Activated T-helper 1 cell treated with anti-CD3 and anti-CD28 coated beads, Interleukin-2, amount 50 U/mL, for 16 hours (primary cell): ENCODE results near the gene MAMDC4.
"Not testable (repeated sequence)": the region's sequence is repeated elsewhere in the genome, so short reads cannot be mapped to it uniquely, and the experiment has no call there.

Experiments used
- DNase-seq, 2 donors: peaks; one replicate each; pipeline ENCODE4 v3.0.0-alpha.2; 2020; ENCODE audit warnings: low read depth in 1 of 2, low spot score in 1 of 2

MAMDC4 gene

DNA sequence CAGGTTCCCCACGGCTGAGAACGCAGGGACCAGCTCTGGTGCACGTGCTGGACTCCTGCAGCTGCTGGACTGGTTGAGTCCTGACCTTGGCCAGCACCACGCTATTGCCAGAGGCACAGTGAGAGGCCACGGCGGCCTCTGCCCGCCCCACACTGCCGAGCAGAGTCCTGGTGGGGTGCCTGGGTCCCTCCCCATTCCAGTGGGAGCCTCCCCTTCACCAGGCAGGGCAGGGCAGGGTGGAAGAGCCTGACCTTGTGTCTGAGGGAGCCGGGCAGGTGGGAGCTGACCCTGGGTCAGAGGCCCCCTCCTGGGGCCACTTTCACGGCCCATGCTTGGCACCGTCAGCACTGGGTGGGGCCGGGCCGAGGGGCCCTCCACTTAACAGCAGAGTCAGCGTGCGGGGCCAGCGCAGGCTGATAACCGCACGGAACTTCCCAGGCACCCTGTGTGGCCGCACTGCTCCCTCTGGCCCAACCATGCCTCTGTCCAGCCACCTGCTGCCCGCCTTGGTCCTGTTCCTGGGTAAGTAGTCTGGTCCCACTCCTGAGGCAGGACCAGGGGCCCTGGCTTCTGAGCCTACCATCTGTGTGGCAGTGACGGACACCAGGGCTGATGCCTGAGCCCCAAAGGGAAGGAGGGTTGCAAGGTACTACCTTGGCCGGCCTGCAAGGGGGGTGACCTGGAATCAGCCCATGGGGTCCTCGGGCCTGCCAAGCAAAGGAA lies at the start of gene MAMDC4:
TSS of gene MAMDC4 (plus strand) at position 406 of the 723 bp plus-strand sequence. CDS start at position 477, 71 bp downstream.
- no peak for DNase-seq

DNA sequence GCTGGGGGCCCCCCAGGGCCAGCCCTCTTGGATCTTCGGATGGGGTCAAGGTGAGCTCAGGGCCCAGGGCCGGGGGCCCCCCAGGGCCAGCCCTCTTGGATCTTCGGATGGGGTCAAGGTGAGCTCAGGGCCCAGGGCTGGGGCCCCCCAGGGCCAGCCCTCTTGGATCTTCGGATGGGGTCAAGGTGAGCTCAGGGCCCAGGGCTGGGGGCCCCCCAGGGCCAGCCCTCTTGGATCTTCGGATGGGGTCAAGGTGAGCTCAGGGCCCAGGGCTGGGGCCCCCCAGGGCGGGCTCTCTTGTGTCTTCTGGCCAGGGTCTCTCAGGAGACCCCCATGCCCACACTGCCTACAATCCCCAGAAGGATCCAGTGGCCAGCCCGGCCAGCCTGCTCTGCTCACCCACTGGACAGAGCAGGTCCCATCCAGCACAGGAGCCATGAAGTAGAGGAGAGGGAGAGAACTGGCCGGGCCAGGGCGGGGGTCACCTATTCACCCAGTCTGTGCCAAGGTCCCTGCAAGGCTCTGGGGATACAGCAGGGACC lies 49.1 kb upstream of the MAMDC4 start:
- DNase-seq: not testable (repeated sequence)

- DNase-seq: no peak
Measured at GRCh38 chr9:136803551-136804508, 48.3 kb upstream of the MAMDC4 start.

- DNase-seq: no peak
Measured at GRCh38 chr9:136804509-136805206, 47.5 kb upstream of the MAMDC4 start.

GRCh38 chr9:136805207-136805740 lies 46.9 kb upstream of the MAMDC4 start:
- DNase-seq: no peak

DNA sequence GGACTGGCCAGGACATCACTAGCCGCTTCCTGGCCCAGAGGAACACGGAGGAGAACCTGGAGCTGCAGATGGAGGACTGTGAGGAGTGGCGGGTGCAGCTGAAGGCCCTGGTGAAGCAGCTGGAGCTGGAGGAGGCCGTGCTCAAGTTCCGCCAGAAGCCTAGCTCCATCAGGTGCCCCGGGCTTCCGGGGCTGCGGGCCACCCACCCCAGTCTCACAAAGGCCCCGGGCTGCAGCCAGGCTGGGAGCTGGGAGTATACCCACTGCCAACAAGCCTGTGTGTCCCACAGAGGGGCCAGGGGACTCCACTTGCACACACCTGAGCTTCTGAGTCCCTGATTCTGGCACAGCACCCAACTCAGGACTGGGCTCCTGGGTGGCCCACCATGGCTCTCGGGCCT lies 46.1 kb upstream of the MAMDC4 start:
- no peak for DNase-seq

DNA sequence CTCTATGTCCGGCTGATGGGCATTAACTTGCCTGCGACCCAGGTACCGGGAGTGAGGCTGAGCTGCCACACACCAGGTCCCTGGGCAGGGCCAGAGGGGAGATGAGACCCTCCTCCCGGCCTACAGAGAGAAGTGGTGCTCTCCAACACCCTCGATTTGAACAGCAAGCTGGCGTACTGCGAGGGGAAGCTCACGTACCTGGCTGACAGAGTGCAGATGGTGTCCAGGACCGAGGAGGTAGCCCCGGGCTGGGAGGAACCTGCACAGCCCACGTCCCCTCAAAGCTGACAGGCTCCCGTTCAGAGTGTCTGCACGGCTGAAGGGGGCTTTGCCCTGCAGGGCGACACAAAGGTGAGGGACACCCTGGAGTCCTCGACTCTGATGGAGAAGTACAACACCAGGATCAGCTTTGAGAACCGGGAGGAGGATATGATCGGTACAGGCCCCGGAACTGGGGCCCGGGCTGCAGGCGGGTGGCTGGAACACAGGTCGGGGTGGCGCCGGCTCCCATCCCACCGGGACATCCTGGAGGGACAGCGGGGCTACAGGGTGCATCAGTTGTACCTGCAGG lies 45.4 kb upstream of the MAMDC4 start:
- DNase-seq: no peak

GRCh38 chr9:136807281-136808074 lies 44.7 kb upstream of the MAMDC4 start, which contains the start of gene RABL6:
RABL6 (plus strand) TSS chr9:136807948; CDS start chr9:136808197, 249 bp downstream.
- DNase-seq: peak; percentile 66 to 74

DNA sequence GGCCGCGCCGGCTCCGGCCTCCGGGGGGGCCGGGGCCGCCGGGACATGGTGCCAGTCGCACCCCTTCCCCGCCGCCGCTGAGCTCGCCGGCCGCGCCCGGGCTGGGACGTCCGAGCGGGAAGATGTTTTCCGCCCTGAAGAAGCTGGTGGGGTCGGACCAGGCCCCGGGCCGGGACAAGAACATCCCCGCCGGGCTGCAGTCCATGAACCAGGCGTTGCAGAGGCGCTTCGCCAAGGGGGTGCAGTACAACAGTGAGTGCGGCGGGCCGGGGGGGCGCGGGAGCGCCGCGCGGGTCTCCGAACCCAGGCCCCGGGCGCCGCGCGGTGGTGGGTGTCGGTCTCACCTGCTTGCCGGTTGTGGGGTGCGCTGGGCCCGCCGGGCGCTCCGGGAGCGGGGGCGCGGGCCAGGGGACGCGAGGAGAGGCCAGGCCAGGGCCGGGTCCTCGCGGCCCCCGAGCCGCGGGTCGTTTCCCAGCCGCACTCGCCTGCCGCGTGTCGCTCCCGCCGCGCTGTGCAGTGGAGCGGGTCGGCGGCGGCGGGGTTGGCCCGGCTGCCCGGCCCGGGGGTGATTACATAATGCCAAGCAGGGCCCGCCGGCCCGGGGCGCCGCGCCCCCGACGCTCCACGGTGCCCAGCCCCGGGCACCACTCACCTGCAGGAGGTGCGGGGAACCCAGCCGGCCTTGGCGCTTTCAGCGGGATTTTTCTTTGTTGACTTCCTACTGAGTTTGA lies 43.9 kb upstream of the MAMDC4 start:
- peak in 1 of 2 donors; percentile 31 for DNase-seq

GRCh38 chr9:136808806-136809158 lies 43.4 kb upstream of the MAMDC4 start:
- DNase-seq: no peak

DNA sequence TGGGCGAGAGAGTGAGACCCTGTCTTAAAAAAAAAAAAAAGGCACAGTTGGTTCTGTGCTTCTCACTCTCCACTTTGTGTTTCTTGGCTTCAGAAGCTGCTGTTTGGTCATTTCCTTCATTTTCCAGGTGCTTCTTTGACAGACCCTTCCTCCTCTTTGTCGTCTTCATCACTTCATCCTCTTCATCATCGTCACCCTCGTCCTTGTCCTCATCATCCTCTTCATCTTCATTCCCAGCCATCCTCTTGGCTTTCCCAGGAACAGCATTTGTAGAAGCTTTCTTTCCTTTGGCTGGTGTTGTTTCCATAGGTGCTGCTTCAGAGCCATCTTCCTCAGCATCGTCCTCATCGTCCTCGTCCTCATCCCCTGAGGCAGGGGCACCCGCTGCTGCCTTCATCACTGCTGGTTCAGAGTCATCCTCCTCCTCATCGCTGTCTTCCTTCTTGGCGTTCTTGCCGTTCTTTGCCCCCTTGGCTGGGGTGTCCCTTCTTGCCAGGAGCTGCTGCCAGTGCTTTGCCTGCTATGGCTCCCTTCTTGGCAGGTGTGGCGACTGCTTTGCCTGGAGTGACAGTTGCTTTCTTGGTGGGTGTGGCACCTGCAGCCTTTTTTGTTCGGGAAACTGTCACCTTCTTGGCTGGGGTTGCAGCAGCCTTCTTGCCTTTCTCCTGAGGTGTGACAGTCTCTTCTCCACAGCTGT lies 37.3 kb upstream of the MAMDC4 start:
- no peak for DNase-seq

DNA sequence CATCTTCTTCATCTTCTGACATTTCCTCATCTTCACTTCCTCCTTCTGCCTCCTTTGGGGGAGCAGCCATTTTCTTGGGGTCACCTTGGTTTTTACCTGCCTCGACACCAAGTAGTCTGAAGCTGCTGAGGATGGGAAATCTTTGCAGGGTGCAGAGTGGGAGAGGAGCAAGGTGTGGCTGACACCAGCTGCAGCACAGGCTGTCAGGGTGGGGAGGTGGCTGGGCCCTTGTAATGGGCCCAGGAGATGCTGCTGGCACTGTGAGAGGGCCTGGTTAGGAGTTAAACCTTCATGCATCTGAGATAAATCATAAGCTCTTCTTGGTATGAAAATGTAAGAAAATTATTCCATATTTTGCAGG lies 36.7 kb upstream of the MAMDC4 start:
- no peak for DNase-seq

DNA sequence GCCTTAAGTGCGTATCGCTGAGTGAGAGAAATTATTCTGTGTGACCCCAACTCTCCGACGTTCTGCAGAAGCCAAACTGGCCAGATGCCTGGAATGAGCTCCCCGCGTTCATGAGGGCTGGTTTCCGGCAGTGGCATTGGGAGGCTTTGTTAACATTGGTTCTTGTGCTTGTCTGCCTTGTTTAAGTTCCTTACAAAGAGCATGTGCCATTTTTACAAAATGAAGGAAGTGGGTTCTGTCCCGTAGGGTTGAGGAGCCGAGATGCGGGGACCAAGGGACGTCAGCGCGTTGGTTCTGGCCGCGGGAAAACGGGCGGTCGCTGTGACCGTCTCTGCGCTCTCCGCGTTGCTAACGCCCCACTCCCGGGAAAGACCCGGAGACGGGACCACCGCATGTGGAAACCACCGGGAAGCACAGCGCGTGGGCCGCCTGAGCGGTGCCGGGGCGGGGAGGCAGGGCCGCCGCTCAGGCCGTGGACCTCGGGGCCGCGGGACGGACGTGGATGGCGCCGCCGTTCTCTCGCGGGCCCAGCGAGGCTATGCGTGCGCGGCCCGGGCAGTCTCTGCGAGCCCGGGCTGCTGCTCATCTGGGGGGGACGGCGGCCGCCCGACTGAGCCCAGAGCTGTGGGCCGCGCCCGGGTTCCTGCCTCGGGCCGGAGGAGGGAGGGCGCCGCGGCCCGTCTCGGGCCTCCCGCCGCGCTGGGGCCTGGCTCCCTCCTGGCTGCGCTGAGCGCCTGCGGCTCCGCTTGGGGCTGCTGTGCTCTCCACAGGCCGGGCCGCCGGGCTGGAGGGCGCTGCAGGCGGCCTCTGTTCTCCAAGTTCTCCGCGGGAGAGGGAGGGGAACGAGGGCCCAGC lies 30.9 kb upstream of the MAMDC4 start:
- DNase-seq: no peak

DNA sequence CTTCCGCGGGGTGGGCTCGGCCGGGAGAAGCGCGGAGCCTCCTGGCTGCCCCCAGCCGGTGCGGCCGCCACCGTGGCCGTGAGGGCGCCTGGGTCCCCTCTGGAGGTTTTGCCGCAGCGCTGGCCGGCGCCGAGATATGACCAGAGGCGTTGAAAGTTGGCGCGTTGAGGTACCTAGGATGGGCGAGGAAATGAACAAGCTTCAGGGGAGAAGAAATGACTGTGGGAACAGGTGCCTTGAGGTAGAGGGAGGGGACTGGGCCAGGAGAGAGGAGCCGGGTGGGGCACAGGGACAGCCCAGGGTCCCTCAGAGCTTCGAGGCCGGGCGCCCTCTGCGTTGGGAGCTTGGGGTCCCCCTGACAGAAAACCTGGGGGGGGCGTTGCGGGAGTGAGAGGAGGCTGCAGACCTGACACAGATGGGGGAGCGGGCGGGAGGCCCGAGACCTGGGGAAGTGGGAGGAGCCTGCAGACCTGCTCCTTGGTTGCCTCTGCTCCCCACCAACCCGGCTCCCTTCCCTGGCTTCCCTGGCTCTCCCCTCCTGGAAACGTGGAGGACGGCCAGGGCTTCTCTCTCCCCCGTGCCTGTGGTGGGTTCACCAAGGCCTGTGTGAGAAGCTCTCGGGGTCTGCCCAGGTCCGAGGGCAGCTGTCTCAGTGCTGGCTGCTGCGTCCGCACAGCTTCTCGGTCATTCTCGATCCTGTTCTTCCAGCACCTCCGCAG lies 30.2 kb upstream of the MAMDC4 start:
- DNase-seq: no peak

- no peak for DNase-seq
Measured at GRCh38 chr9:136823136-136824046, 28.8 kb upstream of the MAMDC4 start.
